ENCODE data around the gene NSG1. TPM values are rescaled to one million over a fixed set of nuclear protein-coding genes. Genes with fewer than 3 reads are reported as not detected.

NSG1 gene
- total RNA-seq, 1 experiment from 2014 or later, result not detected

GRCh38 chr4:4408576-4409335 lies 21.9 kb downstream of the NSG1 start:
- H3K27me3 ChIP-seq (ENCODE audit: insufficient read depth, low read depth), result peaks cover 25% of the 10 kb centered on the region; the same call in 1 of the 2 replicates
- CTCF ChIA-PET, result no interaction called here
- no TSS peak for BruUV-seq (replicated peaks)

GRCh38 chr4:4409416-4410115 lies 22.7 kb downstream of the NSG1 start:
- BruUV-seq (replicated peaks), result no TSS peak
- ChIA-PET POLR2A (ENCODE audit: unreplicated experiment) (no interaction called here), CTCF (no interaction called here)
- intact Hi-C loops (cut with micrococcal nuclease; ENCODE audit: unreplicated experiment), result no loop called here
- Histone ChIP-seq H3K36me3 (ENCODE audit: low read depth) (no peaks in the 10 kb centered on the region), H3K79me2 (ENCODE audit: low read depth) (no peaks in the 10 kb centered on the region), H2AFZ (no peak overlapping the region), H3K27me3 (ENCODE audit: insufficient read depth, low read depth) (peaks cover 19% of the 10 kb centered on the region; the same call in 1 of the 2 replicates), H3K27ac (no peak overlapping the region), H4K20me1 (ENCODE audit: insufficient read depth) (no peaks in the 10 kb centered on the region), H3F3A (ENCODE audit: insufficient read depth, low read depth) (no peaks in the 10 kb centered on the region), H3K4me3 (no peak overlapping the region), H3K4me2 (no peak overlapping the region), H3K9me2 (ENCODE audit: insufficient read depth) (no peaks in the 10 kb centered on the region), H3K4me1 (replicated peaks; ENCODE audit: insufficient read depth) (no peaks in the 10 kb centered on the region), H3K9me3 (ENCODE audit: insufficient read depth, low read depth) (no peaks in the 10 kb centered on the region)
- DNase-seq, result no peak
- TF ChIP-seq EZH2 (IDR thresholded peaks at IDR 0.05; ENCODE audit: low read depth), result no peak
- TF ChIP-seq CTCF (conservative IDR thresholded peaks at IDR 0.05), result no peak

More at GRCh38 chr4:4408576-4409335, 21.9 kb downstream of the NSG1 start:
- H2AFZ ChIP-seq, result no peak overlapping the region
- H3K9me2 ChIP-seq (ENCODE audit: insufficient read depth), result no peaks in the 10 kb centered on the region
- POLR2A ChIA-PET (ENCODE audit: unreplicated experiment), result no interaction called here
- peak; percentile 41 to 45 for DNase-seq
- intact Hi-C loops (cut with micrococcal nuclease; ENCODE audit: unreplicated experiment), result no loop called here
- H3K36me3 ChIP-seq (ENCODE audit: low read depth), result no peaks in the 10 kb centered on the region
- no peaks in the 10 kb centered on the region for H3F3A ChIP-seq (ENCODE audit: insufficient read depth, low read depth)
- no peaks in the 10 kb centered on the region for H3K79me2 ChIP-seq (ENCODE audit: low read depth)
- no peaks in the 10 kb centered on the region for H3K4me1 ChIP-seq (replicated peaks; ENCODE audit: insufficient read depth)
- no peak overlapping the region for H3K4me2 ChIP-seq
- TF ChIP-seq CTCF (conservative IDR thresholded peaks at IDR 0.05) (no peak), EZH2 (IDR thresholded peaks at IDR 0.05; ENCODE audit: low read depth) (no peak)
- no peak overlapping the region for H3K4me3 ChIP-seq
- no peak overlapping the region for H3K27ac ChIP-seq
- H3K9me3 ChIP-seq (ENCODE audit: insufficient read depth, low read depth), result no peaks in the 10 kb centered on the region
- H4K20me1 ChIP-seq (ENCODE audit: insufficient read depth), result no peaks in the 10 kb centered on the region

- H3K27me3 ChIP-seq (ENCODE audit: insufficient read depth, low read depth), result peaks cover 12% of the 10 kb centered on the region; the same call in 1 of the 2 replicates
These were observed 23.4 kb downstream of the NSG1 start for GRCh38 chr4:4410271-4410670.

More at GRCh38 chr4:4410271-4410670, 23.4 kb downstream of the NSG1 start:
- Histone ChIP-seq H3K4me3 (no peak overlapping the region), H2AFZ (no peak overlapping the region), H3K79me2 (ENCODE audit: low read depth) (no peaks in the 10 kb centered on the region), H3K36me3 (ENCODE audit: low read depth) (no peaks in the 10 kb centered on the region), H3K4me2 (no peak overlapping the region), H3K27ac (no peak overlapping the region), H3K4me1 (replicated peaks; ENCODE audit: insufficient read depth) (no peaks in the 10 kb centered on the region), H3F3A (ENCODE audit: insufficient read depth, low read depth) (no peaks in the 10 kb centered on the region), H3K9me2 (ENCODE audit: insufficient read depth) (no peaks in the 10 kb centered on the region), H4K20me1 (ENCODE audit: insufficient read depth) (no peaks in the 10 kb centered on the region), H3K9me3 (ENCODE audit: insufficient read depth, low read depth) (no peaks in the 10 kb centered on the region)
- no TSS peak for BruUV-seq (replicated peaks)
- ChIA-PET POLR2A (ENCODE audit: unreplicated experiment) (no interaction called here), CTCF (no interaction called here)
- TF ChIP-seq EZH2 (IDR thresholded peaks at IDR 0.05; ENCODE audit: low read depth) (no peak), CTCF (conservative IDR thresholded peaks at IDR 0.05) (no peak)
- intact Hi-C loops (cut with micrococcal nuclease; ENCODE audit: unreplicated experiment), result no loop called here
- no peak for DNase-seq
